ENCODE measurements around the gene LMO7.
"Not testable (repeated sequence)": the region's sequence is repeated elsewhere in the genome, so short reads cannot be mapped to it uniquely, and the experiment has no call there.

The LMO7 gene

DNA sequence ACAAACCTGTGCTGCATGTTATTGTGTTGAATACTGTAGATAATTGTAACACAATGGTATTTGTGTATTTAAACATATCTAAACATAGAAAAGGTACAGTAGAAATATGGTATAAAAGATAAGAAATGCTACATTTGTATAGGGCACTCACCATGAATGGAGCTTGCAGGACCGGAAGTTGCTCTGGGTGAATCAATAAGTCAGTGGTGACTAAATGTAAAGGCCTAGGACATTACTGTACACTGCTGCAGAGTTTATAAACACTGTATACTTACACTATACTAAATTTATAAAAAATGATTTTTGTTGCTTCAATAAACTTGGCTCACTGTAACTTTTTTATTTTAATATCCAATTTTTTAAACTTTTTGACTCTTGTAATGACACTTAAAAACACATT is 34.4 kb downstream of the LMO7 start:
- Histone ChIP-seq H3K27ac (replicated peaks) (no peak overlapping the region), H3K4me3 (replicated peaks; ENCODE audit: insufficient read depth, low read length) (no peak overlapping the region), H3K27me3 (ENCODE audit: insufficient read depth, poor library complexity, severe bottlenecking) (no peaks in the 10 kb centered on the region)
- no peak for DNase-seq (ENCODE audit: low read depth in 1 of 2, low spot score in 1 of 2)
- TF ChIP-seq POLR2AphosphoS5 (IDR thresholded peaks at IDR 0.05; ENCODE audit: low read depth), result no peak
- TF ChIP-seq CTCF (IDR thresholded peaks at IDR 0.05; ENCODE audit: insufficient read depth, low read length), result no peak
- no peak for TF ChIP-seq SPI1 (IDR thresholded peaks at IDR 0.05; ENCODE audit: borderline replicate concordance, low read depth)
- TF ChIP-seq REST (IDR thresholded peaks at IDR 0.05; ENCODE audit: insufficient replicate concordance, low read depth), result no peak
- no peak for TF ChIP-seq GABPA (IDR thresholded peaks at IDR 0.05; ENCODE audit: low read depth)

DNA sequence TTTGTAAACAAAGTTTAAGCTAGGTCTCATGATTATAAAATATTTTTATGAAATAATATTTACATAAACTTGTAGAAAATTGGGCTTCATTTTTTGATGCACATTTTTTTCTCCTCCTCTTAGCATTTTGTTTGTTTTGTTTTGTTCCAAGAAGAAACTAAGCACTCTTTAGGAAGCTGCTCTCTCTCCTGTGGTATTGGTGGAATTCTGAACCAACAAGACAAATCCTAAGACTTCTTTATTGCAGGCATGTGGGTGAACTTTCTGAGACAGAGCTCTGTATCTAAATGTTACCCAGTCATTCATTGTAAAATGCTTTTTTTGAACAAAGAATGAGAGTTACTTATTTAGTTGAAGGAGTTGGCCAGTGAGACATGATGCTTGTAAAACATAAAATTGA is 39.3 kb downstream of the LMO7 start:
- TF ChIP-seq SPI1 (IDR thresholded peaks at IDR 0.05; ENCODE audit: borderline replicate concordance, low read depth), result no peak
- TF ChIP-seq GABPA (IDR thresholded peaks at IDR 0.05; ENCODE audit: low read depth), result no peak
- TF ChIP-seq CTCF (IDR thresholded peaks at IDR 0.05; ENCODE audit: insufficient read depth, low read length), result no peak
- no peak for TF ChIP-seq REST (IDR thresholded peaks at IDR 0.05; ENCODE audit: insufficient replicate concordance, low read depth)
- TF ChIP-seq POLR2AphosphoS5 (IDR thresholded peaks at IDR 0.05; ENCODE audit: low read depth), result no peak
- Histone ChIP-seq H3K4me3 (replicated peaks; ENCODE audit: insufficient read depth, low read length) (no peak overlapping the region), H3K27me3 (ENCODE audit: insufficient read depth, poor library complexity, severe bottlenecking) (no peaks in the 10 kb centered on the region), H3K27ac (replicated peaks) (no peak overlapping the region)
- DNase-seq (ENCODE audit: low read depth in 1 of 2, low spot score in 1 of 2), result no peak

DNA sequence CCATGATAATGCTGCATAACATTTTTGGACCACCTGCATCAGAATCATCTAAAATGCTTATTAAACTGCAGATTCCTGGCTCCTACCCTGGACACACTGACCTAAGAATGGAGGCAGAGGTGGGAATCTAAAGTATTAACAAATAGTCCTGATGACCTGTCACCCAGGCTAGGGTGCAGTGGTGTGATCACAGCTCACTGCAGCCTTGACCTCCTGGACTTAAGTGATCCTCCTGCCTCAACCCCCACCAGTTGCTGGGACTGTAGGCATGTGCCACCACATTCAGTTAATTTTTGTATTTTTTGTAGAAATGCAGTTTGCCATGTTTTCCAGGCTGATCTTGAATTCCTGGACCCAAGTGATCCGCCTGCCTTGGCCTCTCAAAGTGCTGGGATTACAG is 43.3 kb downstream of the LMO7 start:
- Histone ChIP-seq H3K27me3 (ENCODE audit: insufficient read depth, poor library complexity, severe bottlenecking) (no peaks in the 10 kb centered on the region), H3K27ac (replicated peaks) (no peak overlapping the region), H3K4me3 (replicated peaks; ENCODE audit: insufficient read depth, low read length) (no peak overlapping the region)
- TF ChIP-seq CTCF (IDR thresholded peaks at IDR 0.05; ENCODE audit: insufficient read depth, low read length), result no peak
- TF ChIP-seq REST (IDR thresholded peaks at IDR 0.05; ENCODE audit: insufficient replicate concordance, low read depth), result no peak
- no peak for TF ChIP-seq POLR2AphosphoS5 (IDR thresholded peaks at IDR 0.05; ENCODE audit: low read depth)
- no peak for TF ChIP-seq SPI1 (IDR thresholded peaks at IDR 0.05; ENCODE audit: borderline replicate concordance, low read depth)
- no peak for TF ChIP-seq GABPA (IDR thresholded peaks at IDR 0.05; ENCODE audit: low read depth)
- DNase-seq (ENCODE audit: low read depth in 1 of 2, low spot score in 1 of 2), result no peak

GRCh38 chr13:75680251-75680650 is 44.1 kb downstream of the LMO7 start:
- H3K27ac ChIP-seq (replicated peaks); H3K4me3 ChIP-seq (replicated peaks; ENCODE audit: insufficient read depth, low read length); DNase-seq (ENCODE audit: low read depth in 1 of 2, low spot score in 1 of 2): not testable (repeated sequence)

More at GRCh38 chr13:75680251-75680650, 44.1 kb downstream of the LMO7 start:
- not testable (repeated sequence) for H3K27me3 ChIP-seq (ENCODE audit: insufficient read depth, poor library complexity, severe bottlenecking)
